Activated T-helper 2 cell treated with anti-CD3 and anti-CD28 coated beads, Interferon-gamma antibody, Interleukin-2, Interleukin-4, amounts not matched to agents 10 μg/mL and 5 μg/mL and 100 μg/mL, durations not matched to agents 14 hours and 24 hours and 36 hours (primary cell): ENCODE measurements around the gene RSPO1. TPM values are rescaled to one million over a fixed set of nuclear protein-coding genes. Genes with fewer than 3 reads are reported as not detected.

Experiments
- DNase-seq: peaks from one replicate; pipeline ENCODE4 v3.0.0; 2021; ENCODE audit warnings: low spot score
- H3K27ac Mint-ChIP-seq: one replicate; pipeline ENCODE4 v1.8.0; 2021; ENCODE audit warnings: mixed read lengths
- H3K27me3 Mint-ChIP-seq: one replicate; pipeline ENCODE4 v1.8.0; 2021; ENCODE audit warnings: low read depth, mixed read lengths
- H3K36me3 Mint-ChIP-seq: one replicate; pipeline ENCODE4 v1.8.0; 2021; ENCODE audit warnings: low read depth, mixed read lengths
- H3K4me1 Mint-ChIP-seq: one replicate; pipeline ENCODE4 v1.8.0; 2021; ENCODE audit warnings: low read depth, mixed read lengths
- H3K4me3 Mint-ChIP-seq: one replicate; pipeline ENCODE4 v1.8.0; 2021; ENCODE audit warnings: low read depth, mild to moderate bottlenecking, moderate library complexity, mixed read lengths
- H3K9me3 Mint-ChIP-seq: one replicate; pipeline ENCODE4 v1.8.0; 2021; ENCODE audit warnings: mixed read lengths
- intact Hi-C: fragments of 100-400 bp; cut with micrococcal nuclease; formaldehyde crosslinking; loops from one replicate; pipeline ENCODE4 v1.15.1; 2023
- total RNA-seq: library from RNA; stranded (reverse); gene quantifications from 2 replicates; pipeline ENCODE4 v1.2.3, GENCODE V29; 2022

RSPO1 gene
- total RNA-seq, 1 donor from 2014 or later = not detected

DNA sequence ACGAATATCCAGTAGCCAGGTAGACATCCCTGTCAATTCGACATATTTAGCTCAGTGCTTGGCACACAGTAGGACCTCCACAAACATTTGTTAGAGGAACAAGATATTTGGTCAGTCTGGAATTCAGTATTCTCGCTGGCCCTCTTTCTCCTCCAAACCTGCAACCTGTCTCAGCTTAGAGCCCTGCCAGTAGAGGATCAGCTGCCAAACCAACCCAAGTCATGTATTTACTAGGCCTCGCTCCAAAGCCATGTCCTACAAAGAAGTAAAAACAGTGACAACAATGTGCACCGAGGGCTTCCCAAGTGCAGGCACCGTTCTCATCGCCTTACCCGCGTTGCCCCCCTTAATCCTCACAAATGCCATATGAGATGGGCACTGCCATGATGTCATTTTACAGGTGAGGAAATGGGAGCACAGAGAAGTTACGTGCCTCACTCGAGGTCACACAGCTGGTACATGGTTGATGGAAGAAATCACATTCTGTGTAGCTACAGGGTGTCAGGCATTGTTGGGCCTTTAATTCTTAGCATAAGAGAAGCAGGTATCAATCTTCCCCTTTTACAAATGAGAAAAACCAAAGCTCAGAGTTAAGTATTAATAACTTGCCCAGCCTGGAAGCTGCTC lies 31.7 kb upstream of the RSPO1 start:
- H3K27ac Mint-ChIP-seq = no peak overlapping the region
- intact Hi-C loops = no loop called here
- H3K4me3 Mint-ChIP-seq = no peak overlapping the region
- peaks cover 3% of the 10 kb centered on the region for H3K27me3 Mint-ChIP-seq
- H3K9me3 Mint-ChIP-seq = no peaks in the 10 kb centered on the region
- no peaks in the 10 kb centered on the region for H3K36me3 Mint-ChIP-seq
- no peak for DNase-seq
- no peaks in the 10 kb centered on the region for H3K4me1 Mint-ChIP-seq

DNA sequence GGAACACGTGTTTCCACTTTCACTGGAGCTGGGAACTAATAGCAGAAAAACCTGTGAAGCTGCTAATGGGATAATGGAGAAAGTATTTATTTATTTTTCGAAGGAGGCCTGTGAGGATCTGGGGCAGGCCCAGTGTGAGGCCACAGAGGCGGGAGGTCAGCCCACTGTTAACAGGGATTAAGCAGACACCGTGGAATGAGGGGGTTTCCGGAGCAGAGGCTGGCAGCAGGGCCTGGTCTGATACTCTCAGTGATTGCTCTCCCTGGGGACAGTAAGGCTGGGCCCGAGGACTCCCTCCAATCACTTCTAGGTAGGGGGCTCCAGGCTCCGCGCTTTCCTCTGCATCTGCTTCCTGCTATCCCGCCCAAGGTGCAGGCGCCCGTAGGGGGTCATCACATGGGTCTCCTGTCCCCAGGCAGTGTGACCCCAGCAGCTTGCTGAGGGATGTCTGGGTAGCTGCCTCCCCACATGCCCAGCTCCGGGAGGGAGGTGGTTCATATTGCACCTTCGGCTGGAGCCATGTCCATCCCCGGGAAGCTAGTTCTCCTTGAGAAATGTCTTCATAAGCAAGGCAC lies 28.8 kb upstream of the RSPO1 start:
- Mint-ChIP-seq H3K36me3 (no peaks in the 10 kb centered on the region), H3K4me1 (no peaks in the 10 kb centered on the region), H3K9me3 (no peaks in the 10 kb centered on the region), H3K27me3 (peaks cover 4% of the 10 kb centered on the region), H3K27ac (no peak overlapping the region), H3K4me3 (no peak overlapping the region)
- intact Hi-C loops = no loop called here
- DNase-seq = no peak

DNA sequence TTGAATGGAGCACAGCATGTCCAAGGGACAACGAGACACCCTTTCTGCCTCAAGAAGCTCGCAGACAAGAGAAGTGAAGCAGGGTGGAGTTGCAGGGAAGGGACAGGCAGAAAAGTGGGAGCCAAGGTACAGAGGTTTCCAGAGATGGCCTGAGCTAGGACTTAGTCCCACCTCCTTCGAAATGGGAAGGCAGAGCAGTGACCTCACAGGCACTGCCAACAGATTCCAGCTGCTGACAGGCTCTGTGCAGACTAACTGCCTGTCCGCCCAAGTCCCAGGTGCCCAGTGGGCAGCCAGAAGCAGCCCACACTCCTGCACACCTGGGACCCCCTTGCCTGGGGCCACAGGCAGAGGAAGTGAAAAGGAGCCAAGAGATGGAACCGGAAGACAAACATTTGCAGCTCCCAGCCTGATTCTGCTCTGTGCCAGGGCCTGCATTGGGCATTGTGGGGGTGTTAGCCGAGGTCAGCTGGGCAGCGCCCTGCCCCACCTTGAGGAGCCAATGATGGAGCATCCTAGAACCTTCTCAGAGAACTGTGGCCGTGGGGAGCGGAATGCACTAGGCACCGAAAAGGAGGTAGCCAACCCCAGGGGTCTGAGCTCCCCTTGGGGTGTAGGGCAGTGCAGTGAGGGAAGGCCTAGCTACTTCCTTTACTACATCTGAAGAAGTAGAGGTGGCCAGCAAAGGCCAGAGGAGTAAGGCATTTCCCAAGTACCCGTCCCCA lies 27.5 kb upstream of the RSPO1 start:
- intact Hi-C loops = no loop called here
- Mint-ChIP-seq H3K4me3 (no peak overlapping the region), H3K27me3 (peaks cover 4% of the 10 kb centered on the region), H3K27ac (no peak overlapping the region), H3K9me3 (no peaks in the 10 kb centered on the region), H3K4me1 (no peaks in the 10 kb centered on the region), H3K36me3 (no peaks in the 10 kb centered on the region)
- no peak for DNase-seq

DNA sequence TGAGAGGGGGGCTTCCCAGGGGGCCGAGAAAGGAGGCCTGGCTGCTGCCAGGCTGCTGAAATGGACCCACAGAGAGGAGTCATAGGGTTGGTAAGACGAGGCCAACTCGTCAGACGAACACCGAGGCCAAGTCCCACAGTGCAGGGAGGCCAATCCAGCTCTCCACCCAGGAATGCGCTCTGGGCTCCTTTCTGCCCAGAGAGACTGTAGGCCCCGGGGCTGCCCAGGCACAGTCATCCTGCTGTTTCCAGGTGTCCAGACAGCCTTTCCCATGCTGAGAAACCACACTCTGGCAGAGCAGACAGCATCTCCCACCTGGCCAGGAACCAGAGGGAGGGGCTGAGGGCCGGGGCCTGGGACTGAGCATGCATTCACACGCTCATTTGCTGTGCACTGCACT lies 26.7 kb upstream of the RSPO1 start:
- Mint-ChIP-seq H3K27ac (no peak overlapping the region), H3K4me1 (no peaks in the 10 kb centered on the region), H3K9me3 (no peaks in the 10 kb centered on the region), H3K27me3 (peaks cover 4% of the 10 kb centered on the region), H3K36me3 (no peaks in the 10 kb centered on the region), H3K4me3 (no peak overlapping the region)
- no peak for DNase-seq
- intact Hi-C loops = no loop called here

- peaks cover 4% of the 10 kb centered on the region for H3K27me3 Mint-ChIP-seq
- no peak for DNase-seq
- intact Hi-C loops = no loop called here
- no peaks in the 10 kb centered on the region for H3K36me3 Mint-ChIP-seq
- H3K4me1 Mint-ChIP-seq = no peaks in the 10 kb centered on the region
- H3K9me3 Mint-ChIP-seq = no peaks in the 10 kb centered on the region
- H3K27ac Mint-ChIP-seq = no peak overlapping the region
- no peak overlapping the region for H3K4me3 Mint-ChIP-seq
Observed at GRCh38 chr1:37660664-37661063, 26.0 kb upstream of the RSPO1 start.

GRCh38 chr1:37658486-37658885 lies 23.8 kb upstream of the RSPO1 start:
- no peak for DNase-seq
- no peaks in the 10 kb centered on the region for H3K9me3 Mint-ChIP-seq
- H3K4me1 Mint-ChIP-seq = no peaks in the 10 kb centered on the region
- intact Hi-C loops = no loop called here
- peaks cover 4% of the 10 kb centered on the region for H3K27me3 Mint-ChIP-seq
- H3K27ac Mint-ChIP-seq = no peak overlapping the region
- H3K36me3 Mint-ChIP-seq = no peaks in the 10 kb centered on the region
- no peak overlapping the region for H3K4me3 Mint-ChIP-seq

DNA sequence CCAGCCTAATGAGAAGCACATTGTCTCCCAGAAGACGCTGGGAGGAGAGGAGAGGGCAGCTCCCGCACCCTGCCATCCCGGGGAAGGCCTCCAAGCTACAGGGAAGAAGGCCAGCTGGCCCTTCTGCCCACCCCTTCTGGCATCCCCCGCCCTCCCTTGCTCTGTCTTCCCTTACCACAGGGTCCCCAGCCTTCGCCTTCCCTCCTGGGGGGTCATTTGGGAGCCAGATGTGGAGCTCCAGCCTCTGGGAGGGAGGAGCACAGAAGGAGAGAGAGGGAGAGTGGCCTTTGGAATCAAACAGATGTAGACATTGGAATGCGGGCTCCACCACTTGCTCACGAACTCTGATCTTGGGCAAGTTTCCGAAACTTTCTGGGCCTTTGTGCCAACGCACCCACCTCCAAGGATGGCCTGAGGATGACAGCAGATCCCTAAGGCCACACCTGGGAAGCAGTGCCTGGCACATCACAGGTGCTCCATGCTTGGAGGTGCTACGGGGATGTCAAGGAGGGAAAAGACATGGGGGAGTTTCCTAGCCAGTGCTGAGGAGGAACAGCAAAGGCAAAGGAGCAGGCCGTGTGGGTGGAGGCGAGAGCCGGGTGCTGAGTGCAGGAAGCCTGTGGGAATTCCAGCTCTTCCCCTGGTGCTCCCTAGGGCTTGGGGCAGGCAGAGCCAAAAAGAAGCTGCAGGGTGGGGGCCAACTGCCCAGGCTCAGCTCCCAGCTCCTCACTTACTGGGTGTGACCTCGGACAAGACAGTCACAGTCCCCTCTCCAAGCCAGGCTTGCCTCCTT lies 23.1 kb upstream of the RSPO1 start:
- Mint-ChIP-seq H3K4me1 (no peaks in the 10 kb centered on the region), H3K27ac (no peak overlapping the region), H3K36me3 (no peaks in the 10 kb centered on the region), H3K4me3 (no peak overlapping the region), H3K9me3 (no peaks in the 10 kb centered on the region), H3K27me3 (peaks cover 4% of the 10 kb centered on the region)
- intact Hi-C loops = no loop called here
- DNase-seq = no peak

- no peak overlapping the region for H3K4me3 Mint-ChIP-seq
- no peaks in the 10 kb centered on the region for H3K4me1 Mint-ChIP-seq
- H3K27ac Mint-ChIP-seq = no peak overlapping the region
- no peak for DNase-seq
- peaks cover 4% of the 10 kb centered on the region for H3K27me3 Mint-ChIP-seq
- no peaks in the 10 kb centered on the region for H3K36me3 Mint-ChIP-seq
- intact Hi-C loops = no loop called here
- no peaks in the 10 kb centered on the region for H3K9me3 Mint-ChIP-seq
Observed at GRCh38 chr1:37656881-37657280, 22.2 kb upstream of the RSPO1 start.

- Mint-ChIP-seq H3K9me3 (no peaks in the 10 kb centered on the region), H3K27me3 (peaks cover 4% of the 10 kb centered on the region), H3K4me3 (no peak overlapping the region), H3K27ac (no peak overlapping the region), H3K4me1 (no peaks in the 10 kb centered on the region), H3K36me3 (no peaks in the 10 kb centered on the region)
- intact Hi-C loops = no loop called here
- no peak for DNase-seq
Observed at GRCh38 chr1:37656026-37656425, 21.3 kb upstream of the RSPO1 start.

DNA sequence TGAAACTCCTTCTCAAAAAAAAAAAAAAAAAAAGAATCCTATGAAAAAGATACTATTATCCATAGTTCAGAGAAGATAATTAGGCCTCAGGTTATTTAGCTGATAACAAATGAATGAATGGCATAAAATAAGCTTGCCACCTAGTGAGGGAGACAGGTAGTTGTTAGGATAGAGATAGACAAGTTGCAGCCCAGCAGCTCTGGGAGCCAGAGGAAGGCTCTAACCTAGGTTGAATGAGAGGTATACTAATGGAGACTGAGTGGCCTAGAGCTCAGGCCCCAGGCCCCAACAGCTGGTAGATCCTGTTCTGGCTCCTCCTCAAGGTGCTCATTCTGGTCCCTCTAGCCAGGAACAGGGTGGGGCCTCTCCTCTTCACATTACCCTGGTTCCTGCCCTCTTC lies 20.6 kb upstream of the RSPO1 start:
- no peak for DNase-seq
- Mint-ChIP-seq H3K27ac (no peak overlapping the region), H3K36me3 (no peaks in the 10 kb centered on the region), H3K4me1 (no peaks in the 10 kb centered on the region), H3K27me3 (peaks cover 3% of the 10 kb centered on the region), H3K9me3 (no peaks in the 10 kb centered on the region), H3K4me3 (no peak overlapping the region)
- intact Hi-C loops = no loop called here

DNA sequence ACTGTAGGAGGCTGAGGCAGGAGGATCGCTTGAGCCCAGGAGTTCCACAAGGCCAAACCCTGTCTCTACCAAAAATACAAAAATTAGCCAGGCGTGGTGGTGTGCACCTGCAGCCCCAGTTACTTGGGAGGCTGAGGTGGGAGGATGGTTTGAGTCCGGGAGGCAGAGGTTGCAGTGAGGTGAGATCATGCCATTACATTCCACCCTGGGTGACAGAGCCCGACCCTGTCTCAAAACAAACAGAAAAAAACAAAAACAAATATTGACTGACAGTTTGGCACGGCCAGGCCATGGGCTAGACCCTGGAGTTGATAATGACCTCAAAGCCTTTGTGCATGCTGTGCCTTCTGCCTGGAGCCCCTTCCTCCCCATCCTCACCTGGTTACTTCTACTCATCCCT lies 19.2 kb upstream of the RSPO1 start:
- H3K36me3 Mint-ChIP-seq = no peaks in the 10 kb centered on the region
- no peak for DNase-seq
- no peaks in the 10 kb centered on the region for H3K4me1 Mint-ChIP-seq
- H3K4me3 Mint-ChIP-seq = no peak overlapping the region
- no peaks in the 10 kb centered on the region for H3K9me3 Mint-ChIP-seq
- H3K27ac Mint-ChIP-seq = no peak overlapping the region
- intact Hi-C loops = no loop called here
- no peaks in the 10 kb centered on the region for H3K27me3 Mint-ChIP-seq

GRCh38 chr1:37652976-37653375 lies 18.3 kb upstream of the RSPO1 start:
- no peak overlapping the region for H3K27ac Mint-ChIP-seq
- no peaks in the 10 kb centered on the region for H3K36me3 Mint-ChIP-seq
- intact Hi-C loops = no loop called here
- no peaks in the 10 kb centered on the region for H3K27me3 Mint-ChIP-seq
- no peaks in the 10 kb centered on the region for H3K9me3 Mint-ChIP-seq
- DNase-seq = no peak
- H3K4me1 Mint-ChIP-seq = no peaks in the 10 kb centered on the region
- H3K4me3 Mint-ChIP-seq = no peak overlapping the region

GRCh38 chr1:37651803-37652202 lies 17.1 kb upstream of the RSPO1 start:
- no peak for DNase-seq
- intact Hi-C loops = no loop called here
- Mint-ChIP-seq H3K27ac (no peak overlapping the region), H3K36me3 (no peaks in the 10 kb centered on the region), H3K9me3 (no peaks in the 10 kb centered on the region), H3K4me3 (no peak overlapping the region), H3K4me1 (no peaks in the 10 kb centered on the region), H3K27me3 (no peaks in the 10 kb centered on the region)
